GM21367 (cell line): ENCODE measurements around the gene COPS9.
A peak's percentile ranks its signal among the peaks of the same experiment; 100 is the strongest.

ENCODE experiments used
- ATAC-seq: cut with Tn5 transposase; IDR thresholded peaks from one replicate; pipeline ENCODE4 v1.9.1; 2021; ENCODE audit not compliant: unreplicated experiment

The COPS9 gene

GRCh38 chr2:240137596-240138253 is 1.6 kb upstream of the COPS9 start:
- no peak for ATAC-seq

GRCh38 chr2:240136671-240137292 is 677 bp upstream of the COPS9 start:
- peak; percentile 7 for ATAC-seq

- ATAC-seq: no peak
Measured at GRCh38 chr2:240135706-240136012, 446 bp downstream of the COPS9 start.

- no peak for ATAC-seq
Measured at GRCh38 chr2:240134956-240135520, 1.1 kb downstream of the COPS9 start.

GRCh38 chr2:240134466-240134865 is 1.6 kb downstream of the COPS9 start:
- no peak for ATAC-seq

- no peak for ATAC-seq
Measured at GRCh38 chr2:240133401-240133800, 2.7 kb downstream of the COPS9 start.

- no peak for ATAC-seq
Measured at GRCh38 chr2:240132651-240132980, 3.5 kb downstream of the COPS9 start.

- no peak for ATAC-seq
Measured at GRCh38 chr2:240131941-240132650, 4.0 kb downstream of the COPS9 start.

GRCh38 chr2:240131296-240131695 is 4.8 kb downstream of the COPS9 start:
- no peak for ATAC-seq

- no peak for ATAC-seq
Measured at GRCh38 chr2:240130393-240131195, 5.5 kb downstream of the COPS9 start.

- no peak for ATAC-seq
Measured at GRCh38 chr2:240129731-240130392, 6.2 kb downstream of the COPS9 start.

GRCh38 chr2:240129311-240129710 is 6.8 kb downstream of the COPS9 start:
- no peak for ATAC-seq

- no peak for ATAC-seq
Measured at GRCh38 chr2:240128608-240129145, 7.4 kb downstream of the COPS9 start.

GRCh38 chr2:240127911-240128607 is 8.0 kb downstream of the COPS9 start:
- no peak for ATAC-seq

GRCh38 chr2:240127191-240127750 is 8.8 kb downstream of the COPS9 start:
- ATAC-seq: no peak

GRCh38 chr2:240126731-240127130 is 9.4 kb downstream of the COPS9 start:
- no peak for ATAC-seq

- no peak for ATAC-seq
Measured at GRCh38 chr2:240125742-240126141, 10.4 kb downstream of the COPS9 start.

GRCh38 chr2:240124651-240125030 is 11.5 kb downstream of the COPS9 start:
- no peak for ATAC-seq

GRCh38 chr2:240123821-240124650 is 12.1 kb downstream of the COPS9 start:
- ATAC-seq: no peak
